Esophagus muscularis mucosa (tissue), 4 donors: ENCODE results near the gene PDHX. TPM values are rescaled to one million over a fixed set of nuclear protein-coding genes. Genes with fewer than 3 reads are reported as not detected.

Experiments
- DNase-seq: peaks from one replicate; pipeline ENCODE4 v3.0.0-alpha.2; 2017; ENCODE audit errors: extremely low spot score
- H3K27ac ChIP-seq, 4 donors: fragments of 200-600 bp; sonication (generic); replicated peaks in 1 of 4; 1 replicate in 3 of 4; 2 replicates in 1 of 4; pipeline ENCODE4 v1.5.1; 2016 to 2019; ENCODE audit warnings: mild to moderate bottlenecking in 1 of 4
- H3K27me3 ChIP-seq, 4 donors: fragments of 200-600 bp; sonication (generic); one replicate each; pipeline versions ENCODE4 v1.5.1 to v1.6.0; 2016 to 2019
- H3K36me3 ChIP-seq, 4 donors: fragments of 200-600 bp; sonication (generic); one replicate each; pipeline ENCODE4 v1.5.1; 2016 to 2019
- H3K4me1 ChIP-seq, 4 donors: fragments of 200-600 bp; sonication (generic); one replicate each; pipeline ENCODE4 v1.5.1; 2016 to 2019
- H3K4me3 ChIP-seq, 4 donors: fragments of 200-600 bp; sonication (generic); 1 replicate in 2 of 4; 2 replicates in 2 of 4; pipeline ENCODE4 v1.5.1; 2016 to 2019; ENCODE audit warnings: mild to moderate bottlenecking in 4 of 4, moderate library complexity in 1 of 4
- H3K9me3 ChIP-seq, 4 donors: fragments of 200-600 bp; sonication (generic); 1 replicate in 3 of 4; 2 replicates in 1 of 4; pipeline ENCODE4 v1.5.1; 2016 to 2019
- EP300 ChIP-seq: sonication (generic); formaldehyde crosslinking; IDR thresholded peaks from one replicate; pipeline ENCODE4 v1.6.1; 2017; ENCODE audit warnings: antibody characterized with exemption
- POLR2A ChIP-seq: fragments of 450-650 bp; IDR thresholded peaks from one replicate; pipeline ENCODE4 v1.6.1; 2017; ENCODE audit warnings: antibody characterized with exemption, moderate library complexity, mild to moderate bottlenecking, low read depth
- POLR2AphosphoS5 ChIP-seq, 2 donors: sonication (generic); formaldehyde crosslinking; IDR thresholded peaks; one replicate each; pipeline ENCODE4 v1.6.1; 2017; ENCODE audit warnings: antibody characterized with exemption in 2 of 2
- WGBS: methylation state at CpG from one replicate; pipeline ENCODE4 v1.1.5; 2018; 5-methylcytosine and 5-hydroxymethylcytosine counted together
- intact Hi-C: fragments of 100-400 bp; cut with DNase I; formaldehyde crosslinking; loops from one replicate; pipeline ENCODE4 v1.15.1; 2023
- total RNA-seq, 4 donors: library from RNA; depleted of rRNA; stranded (reverse); fragments of >200 nt; gene quantifications; one replicate each; pipeline versions ENCODE4 v1.1.0 to v1.2.1, GENCODE V29; 2016
- TF ChIP-seq, protein P1 (sequence below), 3 experiments: fragments of 200-600 bp in 2 of 3; fragments of 450-650 bp in 1 of 3; sonication (generic) in 2 of 3; IDR thresholded peaks; one replicate each; pipeline ENCODE4 v1.5.1; 2017 to 2019; ENCODE audit warnings: antibody characterized with exemption in 3 of 3, mild to moderate bottlenecking in 2 of 3, moderate library complexity in 1 of 3

PDHX gene
- total RNA-seq, 4 donors from 2014 or later: 39.9 to 43.4 (median 42.1) TPM

GRCh38 chr11:34977089-34977912 lies 60.9 kb downstream of the PDHX start:
- no peaks in the 10 kb centered on the region for H3K27me3 ChIP-seq
- H3K9me3 ChIP-seq: no peaks in the 10 kb centered on the region
- peak overlapping the region in 3 of 4 donors; percentile 1 to 37 (median 34) for H3K27ac ChIP-seq
- H3K36me3 ChIP-seq: peaks cover 2 to 39% (median 16%) of the 10 kb centered on the region in 4 donors
- H3K4me3 ChIP-seq: no peak overlapping the region
- intact Hi-C loops: no loop called here
- H3K4me1 ChIP-seq: peaks cover 11 to 39% (median 33%) of the 10 kb centered on the region in 4 donors
- TF ChIP-seq EP300 (no peak), POLR2AphosphoS5 (IDR thresholded peaks at IDR 0.05) (no peak), POLR2A (no peak)
- TF ChIP-seq, protein P1, sequence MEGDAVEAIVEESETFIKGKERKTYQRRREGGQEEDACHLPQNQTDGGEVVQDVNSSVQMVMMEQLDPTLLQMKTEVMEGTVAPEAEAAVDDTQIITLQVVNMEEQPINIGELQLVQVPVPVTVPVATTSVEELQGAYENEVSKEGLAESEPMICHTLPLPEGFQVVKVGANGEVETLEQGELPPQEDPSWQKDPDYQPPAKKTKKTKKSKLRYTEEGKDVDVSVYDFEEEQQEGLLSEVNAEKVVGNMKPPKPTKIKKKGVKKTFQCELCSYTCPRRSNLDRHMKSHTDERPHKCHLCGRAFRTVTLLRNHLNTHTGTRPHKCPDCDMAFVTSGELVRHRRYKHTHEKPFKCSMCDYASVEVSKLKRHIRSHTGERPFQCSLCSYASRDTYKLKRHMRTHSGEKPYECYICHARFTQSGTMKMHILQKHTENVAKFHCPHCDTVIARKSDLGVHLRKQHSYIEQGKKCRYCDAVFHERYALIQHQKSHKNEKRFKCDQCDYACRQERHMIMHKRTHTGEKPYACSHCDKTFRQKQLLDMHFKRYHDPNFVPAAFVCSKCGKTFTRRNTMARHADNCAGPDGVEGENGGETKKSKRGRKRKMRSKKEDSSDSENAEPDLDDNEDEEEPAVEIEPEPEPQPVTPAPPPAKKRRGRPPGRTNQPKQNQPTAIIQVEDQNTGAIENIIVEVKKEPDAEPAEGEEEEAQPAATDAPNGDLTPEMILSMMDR (IDR thresholded peaks at IDR 0.05): no peak
- WGBS: 19% methylated on average over 6 of the region's 6 CpGs
- DNase-seq: no peak

- peaks cover 11 to 39% (median 31%) of the 10 kb centered on the region in 4 donors for H3K4me1 ChIP-seq
- peaks cover 0 to 28% (median 10%) of the 10 kb centered on the region in 4 donors for H3K36me3 ChIP-seq
- TF ChIP-seq EP300: no peak
- TF ChIP-seq, protein P1 (IDR thresholded peaks at IDR 0.05): no peak
- TF ChIP-seq POLR2A: no peak
- no peak for TF ChIP-seq POLR2AphosphoS5 (IDR thresholded peaks at IDR 0.05)
- no peaks in the 10 kb centered on the region for H3K27me3 ChIP-seq
- WGBS: 76% methylated on average over 7 of the region's 7 CpGs
- no peak for DNase-seq
- H3K4me3 ChIP-seq: no peak overlapping the region
- H3K27ac ChIP-seq: peak overlapping the region in 2 of 4 donors; percentile 16 to 34
- intact Hi-C loops: no loop called here
- no peaks in the 10 kb centered on the region for H3K9me3 ChIP-seq
These were observed 62.1 kb downstream of the PDHX start for GRCh38 chr11:34978236-34979191.

- Histone ChIP-seq H3K27ac (no peak overlapping the region), H3K4me1 (no peaks in the 10 kb centered on the region), H3K36me3 (peaks cover 12 to 37% (median 15%) of the 10 kb centered on the region in 4 donors), H3K4me3 (no peak overlapping the region), H3K27me3 (no peaks in the 10 kb centered on the region), H3K9me3 (no peaks in the 10 kb centered on the region)
- TF ChIP-seq, protein P1 (IDR thresholded peaks at IDR 0.05): no peak
- TF ChIP-seq EP300 (no peak), POLR2A (no peak), POLR2AphosphoS5 (IDR thresholded peaks at IDR 0.05) (no peak)
- intact Hi-C loops: no loop called here
- no peak for DNase-seq
- WGBS: 94% methylated on average over 2 of the region's 2 CpGs
These were observed 68.1 kb downstream of the PDHX start for GRCh38 chr11:34984514-34984913.

DNA sequence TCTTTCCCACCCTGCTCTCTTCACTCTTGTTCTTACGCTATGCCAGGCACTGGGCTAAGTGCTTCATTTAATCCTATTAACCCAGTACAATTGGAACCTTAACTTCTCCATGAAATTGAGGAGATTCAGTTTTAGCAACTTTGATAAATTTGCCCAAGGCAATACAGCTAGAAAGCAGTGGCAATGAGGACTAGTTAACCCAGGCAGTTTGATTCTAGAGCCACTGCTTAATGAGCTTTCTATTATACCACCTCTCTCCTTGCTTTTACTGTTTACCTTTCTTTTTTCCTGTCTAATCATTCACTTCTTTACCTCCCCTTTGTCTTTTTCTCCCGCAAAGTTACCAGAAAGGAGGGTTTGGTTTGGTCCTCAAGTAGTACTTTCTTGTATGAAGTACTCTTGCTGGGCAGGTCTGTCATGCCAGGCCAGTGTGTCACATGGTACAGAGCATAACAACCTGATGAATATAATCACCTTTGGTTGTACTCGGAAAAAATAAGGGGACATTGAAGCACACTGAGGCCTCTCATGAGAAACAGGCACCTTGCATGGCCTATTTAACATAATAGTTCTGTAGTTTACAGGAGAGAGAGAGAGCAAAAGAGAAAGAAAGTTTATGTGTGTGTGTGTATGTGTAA lies 70.6 kb downstream of the PDHX start:
- no peak for DNase-seq
- Histone ChIP-seq H3K36me3 (peaks cover 12 to 34% (median 15%) of the 10 kb centered on the region in 4 donors), H3K27me3 (no peaks in the 10 kb centered on the region), H3K4me1 (no peaks in the 10 kb centered on the region), H3K4me3 (no peak overlapping the region), H3K27ac (no peak overlapping the region), H3K9me3 (no peaks in the 10 kb centered on the region)
- WGBS: 97% methylated on average over 3 of the region's 3 CpGs
- intact Hi-C loops: loop anchor here (5.0 kb wide), 1 partner anchor 55 kb away; no protein-coding TSS in a partner anchor
- TF ChIP-seq POLR2A (no peak), POLR2AphosphoS5 (IDR thresholded peaks at IDR 0.05) (no peak), EP300 (no peak)
- TF ChIP-seq, protein P1 (IDR thresholded peaks at IDR 0.05): no peak
